Activated T-cell treated with anti-CD3 and anti-CD28 coated beads, Interleukin-2, amount 50 U/mL, for 4 hours (primary cell): ENCODE data around the gene CIITA. TPM values are rescaled to one million over a fixed set of nuclear protein-coding genes. Genes with fewer than 3 reads are reported as not detected.

Source experiments
- ATAC-seq, 2 donors: fragments of 200-7000 bp; cut with Tn5 transposase; one replicate each; pipeline ENCODE4 v1.10.0; 2021
- DNase-seq: peaks from one replicate; pipeline ENCODE4 v3.0.0-alpha.2; 2020
- H3K27me3 Mint-ChIP-seq: one replicate; pipeline ENCODE4 v1.8.0; 2021; ENCODE audit warnings: low read depth, mixed read lengths
- H3K36me3 Mint-ChIP-seq: one replicate; pipeline ENCODE4 v1.8.0; 2022; ENCODE audit warnings: mixed read lengths; ENCODE audit not compliant: insufficient read depth
- H3K4me1 Mint-ChIP-seq: one replicate; pipeline ENCODE4 v1.8.0; 2021; ENCODE audit warnings: low read depth, mixed read lengths
- H3K4me3 Mint-ChIP-seq: one replicate; pipeline ENCODE4 v1.8.0; 2021; ENCODE audit warnings: mild to moderate bottlenecking, moderate library complexity, mixed read lengths
- H3K9me3 Mint-ChIP-seq: one replicate; pipeline ENCODE4 v1.8.0; 2021; ENCODE audit warnings: mixed read lengths
- total RNA-seq, 3 donors: library from RNA; stranded (reverse); gene quantifications; one replicate each; pipeline ENCODE4 v1.2.1, GENCODE V29; 2021

Gene CIITA
- total RNA-seq, 3 donors from 2014 or later = 2.4 to 3.6 (median 2.5) TPM

DNA sequence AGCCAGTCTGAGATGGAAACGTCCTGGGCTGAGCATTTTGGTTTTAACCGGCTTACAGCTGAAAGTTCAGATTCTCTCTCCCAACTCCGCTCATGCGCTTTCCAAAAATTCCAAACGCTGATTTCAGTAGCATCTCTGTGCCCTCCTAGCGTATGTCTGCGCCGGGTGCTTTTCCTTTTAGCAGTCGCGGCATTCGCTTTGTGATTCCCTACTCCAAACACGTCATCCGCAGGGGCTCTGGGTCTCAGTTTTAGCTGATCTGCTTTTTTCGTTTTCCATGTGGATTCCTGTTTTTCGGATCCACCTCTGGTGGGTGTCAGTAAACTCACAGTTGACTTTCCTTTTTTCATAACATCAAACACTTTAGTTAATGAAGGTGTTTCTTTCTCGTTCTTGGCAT is 36.3 kb upstream of the CIITA start:
- Mint-ChIP-seq H3K36me3 (no peaks in the 10 kb centered on the region), H3K4me1 (no peaks in the 10 kb centered on the region), H3K4me3 (no peak overlapping the region), H3K9me3 (no peaks in the 10 kb centered on the region), H3K27me3 (peaks cover 10% of the 10 kb centered on the region)
- ATAC-seq = no peak
- no peak for DNase-seq

DNA sequence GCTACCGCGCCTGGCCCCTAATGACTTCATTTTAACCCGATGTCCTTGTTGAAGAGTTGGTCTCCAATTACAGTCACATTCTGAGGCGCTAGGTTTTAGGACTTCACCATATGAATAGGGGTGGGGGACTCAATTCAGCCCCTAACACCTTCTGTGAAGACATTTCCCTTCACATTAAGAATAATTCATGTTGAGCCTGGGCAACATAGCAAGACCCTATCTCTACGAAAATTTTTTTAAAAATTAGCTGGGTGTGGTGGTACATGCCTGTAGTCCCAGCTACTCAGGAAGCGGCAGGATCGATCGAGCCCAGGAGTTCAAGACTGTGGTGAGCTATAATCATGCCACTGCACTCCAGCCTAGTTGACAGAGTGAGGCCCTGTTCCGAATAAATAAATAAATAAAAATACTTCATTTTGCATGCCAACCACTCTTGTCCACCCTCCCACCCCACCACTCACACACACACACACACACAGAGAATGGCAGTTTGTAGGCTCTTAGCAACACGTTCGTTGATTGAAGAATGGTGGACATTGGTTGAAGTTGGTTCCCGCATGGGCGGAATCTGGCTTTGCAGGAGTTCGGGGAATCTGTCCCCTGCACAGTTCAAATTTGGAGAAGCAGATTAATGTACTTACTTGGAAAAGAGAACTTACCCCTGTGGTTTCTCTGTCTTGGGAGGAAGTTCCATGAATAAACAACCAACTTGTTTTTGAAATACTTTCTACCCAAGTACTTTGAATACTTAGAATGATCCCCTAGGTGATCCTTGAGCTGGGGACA is 30.6 kb upstream of the CIITA start:
- no peaks in the 10 kb centered on the region for H3K4me1 Mint-ChIP-seq
- DNase-seq (no peak), ATAC-seq (no peak)
- peaks cover 12% of the 10 kb centered on the region for H3K27me3 Mint-ChIP-seq
- no peak overlapping the region for H3K4me3 Mint-ChIP-seq
- no peaks in the 10 kb centered on the region for H3K36me3 Mint-ChIP-seq
- H3K9me3 Mint-ChIP-seq = no peaks in the 10 kb centered on the region

DNA sequence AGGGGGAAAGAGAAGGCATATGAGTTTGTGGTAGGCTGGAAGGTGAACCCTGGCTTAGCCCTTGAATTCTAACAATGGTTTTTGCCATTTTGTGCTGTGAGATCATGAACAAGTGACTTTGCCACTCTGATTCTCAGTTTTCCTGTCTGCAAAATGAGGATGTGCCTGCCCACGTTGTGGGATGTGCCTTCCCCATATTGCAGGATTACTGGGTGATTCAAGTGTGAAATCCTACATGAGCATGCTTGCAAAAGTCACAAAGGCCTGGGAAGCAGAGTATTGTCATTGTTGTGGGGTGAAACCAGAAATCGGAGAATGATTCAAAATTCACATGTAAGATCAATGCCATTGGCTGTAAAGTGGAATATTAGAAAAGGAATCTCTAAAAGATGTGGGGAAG is 29.8 kb upstream of the CIITA start:
- Mint-ChIP-seq H3K27me3 (peaks cover 12% of the 10 kb centered on the region), H3K4me1 (peaks cover 2% of the 10 kb centered on the region), H3K4me3 (no peak overlapping the region), H3K36me3 (no peaks in the 10 kb centered on the region), H3K9me3 (no peaks in the 10 kb centered on the region)
- no peak for ATAC-seq
- DNase-seq = no peak

DNA sequence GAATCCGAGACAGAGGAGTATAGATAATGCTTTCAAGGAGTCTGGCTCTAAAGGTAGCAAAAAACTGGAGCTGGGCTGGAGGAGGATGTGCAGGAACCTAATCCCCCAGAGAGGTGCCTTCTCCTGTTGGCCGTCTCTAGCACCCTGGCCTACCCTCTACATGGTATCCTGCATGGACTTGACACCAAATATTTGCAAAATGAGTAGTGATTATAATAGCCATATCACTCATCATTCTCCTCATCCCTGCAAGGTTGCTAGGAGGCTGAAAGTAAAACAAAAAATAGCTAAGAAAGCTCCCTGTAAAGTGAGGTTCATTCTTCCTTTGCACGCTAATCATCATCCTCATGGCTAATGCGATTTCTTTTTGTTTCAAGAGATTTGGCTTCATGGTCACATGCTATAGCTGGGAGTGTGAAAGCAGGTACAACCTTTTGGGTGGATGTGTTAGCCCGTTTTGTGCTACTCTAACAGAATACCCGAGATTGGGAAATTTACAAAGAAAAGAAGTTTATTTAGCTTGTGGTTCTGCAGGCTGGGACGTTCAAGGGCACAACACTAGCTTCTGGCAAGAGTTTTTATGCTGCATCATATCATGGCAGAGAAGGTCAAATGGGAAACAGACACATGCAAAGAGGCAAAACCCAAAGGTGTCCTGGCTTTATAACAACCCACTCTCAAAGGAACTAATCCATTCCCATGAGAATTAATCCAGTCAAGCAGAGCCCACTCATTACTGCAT is 27.1 kb upstream of the CIITA start:
- no peak for ATAC-seq
- H3K27me3 Mint-ChIP-seq = peaks cover 12% of the 10 kb centered on the region
- H3K4me1 Mint-ChIP-seq = peaks cover 12% of the 10 kb centered on the region
- H3K9me3 Mint-ChIP-seq = no peaks in the 10 kb centered on the region
- no peak for DNase-seq
- H3K4me3 Mint-ChIP-seq = no peak overlapping the region
- no peaks in the 10 kb centered on the region for H3K36me3 Mint-ChIP-seq

DNA sequence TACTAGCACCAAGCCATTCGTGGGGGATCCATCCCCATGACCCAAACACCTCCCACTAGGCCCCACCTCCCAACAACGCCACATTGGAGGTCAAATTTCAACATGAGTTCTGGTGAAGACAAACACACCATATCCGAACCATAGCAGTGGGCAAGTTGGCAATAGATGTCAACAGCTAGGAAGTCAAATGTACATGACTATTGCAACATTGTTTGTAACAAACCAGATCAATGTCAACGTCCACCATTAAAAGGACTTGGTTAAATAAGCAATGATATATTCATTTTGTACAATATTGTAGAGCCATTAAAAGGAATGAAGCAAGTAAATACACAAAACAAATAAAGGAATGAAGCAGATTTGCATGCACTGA is 26.5 kb upstream of the CIITA start:
- peaks cover 8% of the 10 kb centered on the region for H3K27me3 Mint-ChIP-seq

DNA sequence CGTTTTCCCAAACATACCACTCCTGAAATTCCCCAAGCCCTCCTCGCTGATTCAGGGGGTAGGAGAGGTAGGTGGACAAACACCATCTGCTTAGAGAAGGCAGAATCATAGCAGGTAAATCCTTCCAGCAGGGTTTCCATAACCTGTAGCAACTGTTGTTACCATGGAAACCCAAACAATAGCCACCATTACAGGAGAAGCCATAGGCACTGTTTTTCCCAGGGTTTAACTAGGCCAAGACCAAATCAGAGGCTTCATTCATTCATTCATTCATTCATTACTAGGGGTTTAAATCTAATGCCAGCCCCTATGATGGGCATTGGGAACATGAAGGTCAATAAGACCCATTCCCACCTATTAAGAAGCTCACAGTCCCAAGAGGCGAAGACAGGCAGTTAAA is 25.5 kb upstream of the CIITA start:
- Mint-ChIP-seq H3K4me1 (peaks cover 12% of the 10 kb centered on the region), H3K27me3 (peaks cover 6% of the 10 kb centered on the region), H3K4me3 (no peak overlapping the region), H3K9me3 (no peaks in the 10 kb centered on the region), H3K36me3 (no peaks in the 10 kb centered on the region)
- ATAC-seq = no peak
- no peak for DNase-seq

More for the DNA sequence above, 26.5 kb upstream of the CIITA start:
- Mint-ChIP-seq H3K4me1 (peaks cover 12% of the 10 kb centered on the region), H3K9me3 (no peaks in the 10 kb centered on the region), H3K4me3 (no peak overlapping the region), H3K36me3 (no peaks in the 10 kb centered on the region)
- DNase-seq (no peak), ATAC-seq (no peak)

DNA sequence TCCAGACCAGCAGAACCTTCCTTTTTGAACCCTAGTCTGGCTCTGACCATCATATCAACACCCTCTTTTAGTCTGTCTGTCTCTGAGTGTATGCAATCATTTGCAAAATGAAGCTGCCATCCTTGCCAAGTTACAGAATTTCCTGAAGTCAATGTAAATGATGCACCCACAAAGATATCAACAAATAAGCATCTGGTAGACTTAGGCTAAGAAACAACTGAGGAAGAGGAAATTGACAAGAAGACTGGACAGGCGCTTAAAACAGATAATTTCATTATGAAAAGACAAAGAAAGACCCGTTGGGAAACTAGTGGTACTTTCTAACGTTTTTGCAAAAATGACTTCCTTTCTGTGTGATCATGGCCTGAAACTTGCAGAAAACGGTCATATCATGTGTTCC is 24.7 kb upstream of the CIITA start:
- no peak for DNase-seq
- Mint-ChIP-seq H3K4me1 (peaks cover 12% of the 10 kb centered on the region), H3K36me3 (no peaks in the 10 kb centered on the region), H3K27me3 (peaks cover under 1% of the 10 kb centered on the region), H3K4me3 (no peak overlapping the region), H3K9me3 (no peaks in the 10 kb centered on the region)
- ATAC-seq = no peak

DNA sequence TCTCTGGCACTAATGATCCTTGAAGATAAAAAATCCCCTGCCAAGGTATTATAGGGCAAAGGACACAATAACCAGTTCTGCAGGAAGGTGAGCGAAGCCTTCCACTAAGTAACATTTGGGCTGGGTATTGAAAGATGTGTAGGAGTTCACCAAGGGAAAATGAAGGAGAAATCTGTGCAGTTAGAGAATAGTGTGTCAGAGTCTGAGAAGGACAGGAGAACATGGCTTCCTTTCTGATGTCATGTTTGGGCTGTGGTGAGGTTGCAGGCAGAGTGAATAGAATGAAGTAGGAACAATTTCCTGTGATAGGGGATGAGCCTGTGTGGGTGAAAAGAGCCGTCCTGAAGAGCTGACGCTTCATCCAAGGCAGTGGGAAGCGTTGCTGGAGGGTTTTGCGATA is 24.1 kb upstream of the CIITA start:
- no peak for ATAC-seq
- Mint-ChIP-seq H3K4me1 (peaks cover 12% of the 10 kb centered on the region), H3K27me3 (no peaks in the 10 kb centered on the region), H3K4me3 (no peak overlapping the region), H3K9me3 (no peaks in the 10 kb centered on the region), H3K36me3 (no peaks in the 10 kb centered on the region)
- DNase-seq = no peak

DNA sequence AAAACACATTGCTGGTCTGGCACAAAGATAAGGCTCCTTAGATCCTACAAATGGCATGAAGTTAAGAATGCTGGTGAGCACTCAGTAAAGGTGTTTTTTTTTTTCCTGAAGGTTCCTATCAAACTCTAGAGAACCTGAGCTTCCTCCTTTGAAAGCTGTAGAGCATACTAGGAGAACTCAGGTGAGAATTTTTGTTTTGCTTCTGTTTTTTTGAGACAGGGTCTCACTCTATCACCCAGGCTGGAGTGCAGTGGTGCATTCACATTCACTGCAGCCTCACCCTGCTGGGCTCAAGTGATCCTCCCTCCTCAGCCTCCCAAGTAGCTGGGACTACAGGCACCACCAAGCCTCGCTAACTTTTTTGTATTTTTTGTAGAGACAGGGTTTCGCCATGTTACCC is 21.0 kb upstream of the CIITA start:
- no peaks in the 10 kb centered on the region for H3K27me3 Mint-ChIP-seq

DNA sequence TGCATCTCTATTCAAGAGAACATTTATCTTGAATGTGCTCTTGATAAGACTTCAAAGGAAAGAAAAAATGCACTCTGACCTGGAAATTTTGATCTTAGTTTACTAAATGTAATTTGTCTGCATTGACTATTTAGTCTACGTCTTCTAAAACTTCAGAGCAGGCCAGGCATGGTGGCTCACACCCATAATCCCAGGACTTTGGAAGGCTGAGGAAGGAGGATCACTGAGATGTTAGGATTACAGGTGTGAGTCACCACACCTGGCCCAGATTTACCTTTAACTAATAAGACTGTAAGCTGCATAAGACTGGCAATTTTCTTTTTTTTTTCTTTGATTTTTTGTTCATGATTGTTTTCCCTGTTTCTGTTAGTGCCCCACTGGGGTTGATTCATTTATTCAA is 18.8 kb upstream of the CIITA start:
- DNase-seq (no peak), ATAC-seq (no peak)
- Mint-ChIP-seq H3K36me3 (no peaks in the 10 kb centered on the region), H3K9me3 (peaks cover 6% of the 10 kb centered on the region), H3K4me3 (no peak overlapping the region), H3K27me3 (no peaks in the 10 kb centered on the region), H3K4me1 (peaks cover under 1% of the 10 kb centered on the region)

More for the DNA sequence above, 21.0 kb upstream of the CIITA start:
- ATAC-seq = no peak
- Mint-ChIP-seq H3K4me1 (peaks cover 12% of the 10 kb centered on the region), H3K36me3 (no peaks in the 10 kb centered on the region), H3K9me3 (peaks cover 6% of the 10 kb centered on the region), H3K4me3 (no peak overlapping the region)
- DNase-seq = no peak

DNA sequence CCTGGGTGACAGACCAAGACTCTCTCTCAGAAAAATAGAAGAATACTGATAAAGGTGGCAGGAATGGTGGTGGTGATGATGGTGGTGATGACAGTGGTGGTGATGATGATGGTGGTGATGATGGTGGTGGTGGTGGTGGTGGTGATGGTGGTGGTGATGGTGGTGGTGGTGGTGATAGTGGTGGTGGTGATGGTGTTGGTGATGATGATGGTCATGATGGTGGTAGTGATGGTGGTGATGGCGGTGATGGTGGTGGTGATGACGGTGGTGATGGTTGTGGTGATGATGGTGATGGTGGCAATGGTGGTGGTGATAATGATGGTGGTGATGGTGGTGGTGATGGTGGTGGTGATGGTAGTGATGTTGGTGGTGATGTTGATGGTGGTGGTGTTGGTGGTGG is 18.0 kb upstream of the CIITA start:
- H3K9me3 Mint-ChIP-seq = peaks cover 6% of the 10 kb centered on the region
- no peak overlapping the region for H3K4me3 Mint-ChIP-seq
- H3K4me1 Mint-ChIP-seq = no peaks in the 10 kb centered on the region
- peaks cover 1% of the 10 kb centered on the region for H3K27me3 Mint-ChIP-seq
- no peaks in the 10 kb centered on the region for H3K36me3 Mint-ChIP-seq
- ATAC-seq = no peak
- no peak for DNase-seq

DNA sequence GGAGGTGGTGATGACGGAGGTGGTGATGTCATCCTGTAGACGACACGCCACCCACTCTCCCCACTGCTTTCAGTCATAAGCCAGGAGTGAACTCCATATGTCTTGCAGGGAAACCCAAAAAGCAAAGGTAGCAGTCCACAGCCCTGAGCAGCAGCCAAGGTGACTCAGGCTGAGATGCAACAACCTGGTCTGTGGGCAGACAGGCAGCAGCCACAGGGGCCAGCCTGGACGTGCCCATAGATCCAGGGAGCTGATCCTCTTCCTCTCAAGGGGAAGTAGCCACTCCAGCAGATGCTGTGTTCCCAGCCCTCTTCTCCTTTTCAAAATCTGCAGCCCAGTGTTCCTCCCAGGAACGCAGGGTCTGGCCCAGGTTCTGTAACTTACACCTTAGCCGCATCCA is 17.3 kb upstream of the CIITA start:
- DNase-seq (no peak), ATAC-seq (no peak)
- no peak overlapping the region for H3K4me3 Mint-ChIP-seq
- no peaks in the 10 kb centered on the region for H3K4me1 Mint-ChIP-seq
- peaks cover 3% of the 10 kb centered on the region for H3K27me3 Mint-ChIP-seq
- no peaks in the 10 kb centered on the region for H3K36me3 Mint-ChIP-seq
- H3K9me3 Mint-ChIP-seq = peaks cover 6% of the 10 kb centered on the region

DNA sequence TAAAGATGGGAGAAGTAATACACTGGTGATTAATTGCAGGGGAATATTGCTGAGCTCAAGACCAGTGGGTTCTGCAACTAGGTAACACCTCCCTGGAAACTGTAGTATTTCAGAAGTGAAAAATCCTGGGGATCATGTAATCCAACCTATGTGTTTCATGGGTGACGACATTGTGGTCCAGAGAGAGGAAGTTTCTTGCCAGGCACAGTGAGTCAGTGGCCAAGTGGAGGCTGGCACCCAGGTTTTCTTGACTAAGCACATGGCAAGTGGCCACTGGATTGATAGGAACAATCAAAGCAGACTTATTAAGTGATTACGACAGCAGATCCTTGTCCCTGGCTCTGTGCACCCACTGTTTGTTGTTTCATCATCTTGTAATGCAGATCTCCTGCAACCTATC is 14.6 kb upstream of the CIITA start:
- H3K36me3 Mint-ChIP-seq = no peaks in the 10 kb centered on the region
- peaks cover 6% of the 10 kb centered on the region for H3K9me3 Mint-ChIP-seq
- H3K4me3 Mint-ChIP-seq = no peak overlapping the region
- DNase-seq (no peak), ATAC-seq (no peak)
- H3K27me3 Mint-ChIP-seq = peaks cover 3% of the 10 kb centered on the region
- H3K4me1 Mint-ChIP-seq = peaks cover 4% of the 10 kb centered on the region

DNA sequence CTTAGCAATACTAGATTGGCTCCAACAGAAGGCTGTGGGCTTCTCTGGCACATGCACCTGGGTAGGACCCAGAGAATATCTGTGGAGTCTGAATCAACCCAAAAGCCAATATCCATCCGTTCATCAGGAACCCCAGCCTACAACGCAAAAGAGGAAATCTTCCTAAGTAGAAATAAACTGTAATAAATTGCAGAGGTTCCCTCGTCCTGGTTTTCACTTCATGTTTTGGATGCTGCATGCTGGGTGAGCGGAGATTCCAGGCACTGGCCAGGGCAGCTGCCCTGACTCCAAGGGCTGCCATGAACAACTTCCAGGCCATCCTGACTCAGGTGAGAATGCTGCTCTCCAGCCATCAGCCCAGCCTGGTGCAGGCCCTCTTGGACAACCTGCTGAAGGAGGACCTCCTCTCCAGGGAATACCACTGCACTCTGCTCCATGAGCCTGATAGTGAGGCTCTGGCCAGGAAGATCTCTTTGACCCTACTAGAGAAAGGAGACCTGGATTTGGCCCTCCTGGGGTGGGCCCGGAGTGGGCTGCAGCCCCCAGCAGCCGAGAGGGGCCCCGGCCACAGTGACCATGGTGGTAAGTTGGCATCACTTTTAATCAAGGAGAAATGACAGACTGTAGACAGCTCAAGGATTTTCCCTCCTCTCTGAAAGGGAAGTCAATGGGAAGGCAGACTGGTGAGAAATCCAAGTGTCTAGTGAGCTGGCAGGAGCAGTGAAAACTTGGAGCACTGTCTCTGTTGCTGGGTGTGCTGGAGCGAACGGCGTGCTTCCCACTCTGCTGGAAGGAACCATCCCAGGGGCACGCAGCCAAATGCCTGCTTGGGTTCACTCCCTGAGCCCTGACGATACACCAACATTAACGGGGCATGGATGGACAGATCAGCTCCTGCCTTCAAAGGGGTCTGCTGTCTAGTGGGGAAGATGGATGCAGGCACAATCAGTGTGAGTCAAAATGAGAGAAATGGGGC is 10.7 kb upstream of the CIITA start:
- H3K27me3 Mint-ChIP-seq = peaks cover 12% of the 10 kb centered on the region
- H3K9me3 Mint-ChIP-seq = no peaks in the 10 kb centered on the region
- DNase-seq = no peak
- no peaks in the 10 kb centered on the region for H3K36me3 Mint-ChIP-seq
- peaks cover 36% of the 10 kb centered on the region for H3K4me1 Mint-ChIP-seq
- ATAC-seq = no peak
- H3K4me3 Mint-ChIP-seq = no peak overlapping the region
